IMR-90 (cell line): Measurements from ENCODE around the gene SLC44A2. TPM values are rescaled to one million over a fixed set of nuclear protein-coding genes. Genes with fewer than 3 reads are reported as not detected.

Experiments used
- ATAC-seq: fragments of 200-7000 bp; cut with Tn5 transposase; 2 replicates; pipeline ENCODE4 v1.9.1; 2020; ENCODE audit warnings: low read depth, mild to moderate bottlenecking, moderate library complexity
- BruUV-seq: library from RNA; stranded (reverse); fragments of 400-500 nt; replicated peaks from 2 replicates; lab custom pipeline; 2021; lab: Mats Ljungman, UMichigan
- CTCF ChIA-PET: fragments of 300-600 bp; formaldehyde crosslinking; extraction: SDS; loops from one replicate; lab custom pipeline; 2021; ENCODE audit warnings: antibody characterized with exemption; lab: Yijun Ruan, JAX
- POLR2A ChIA-PET: fragments of 300-600 bp; sonication (Branson Sonifier 250); formaldehyde crosslinking; loops from one replicate; lab custom pipeline; 2022; ENCODE audit warnings: antibody characterized with exemption; ENCODE audit not compliant: unreplicated experiment; lab: Charles Lee
- DNase-seq: peaks from one replicate; pipeline ENCODE4 v3.0.0; 2013
- H2AFZ ChIP-seq: replicated peaks from 2 replicates; pipeline ENCODE3; 2013; ENCODE audit warnings: low read length, mild to moderate bottlenecking; ENCODE audit not compliant: poor library complexity
- H2AK5ac ChIP-seq: 2 replicates; pipeline ENCODE4 v1.6.1; 2013; ENCODE audit warnings: low read depth, low read length, inconsistent platforms
- H2AK9ac ChIP-seq: replicated peaks from 2 replicates; pipeline ENCODE3; 2013; ENCODE audit warnings: mild to moderate bottlenecking, low read depth, low read length, moderate library complexity; ENCODE audit not compliant: poor library complexity
- H2BK120ac ChIP-seq: 2 replicates; pipeline ENCODE4 v1.6.1; 2013; ENCODE audit warnings: low read depth, low read length, inconsistent platforms
- H2BK15ac ChIP-seq: 3 replicates; pipeline ENCODE4 v1.6.1; 2013; ENCODE audit warnings: low read depth, low read length, inconsistent platforms
- H2BK20ac ChIP-seq: 2 replicates; pipeline ENCODE4 v1.6.1; 2013; ENCODE audit warnings: low read depth, mild to moderate bottlenecking, inconsistent platforms, low read length, moderate library complexity
- H2BK5ac ChIP-seq: 2 replicates; pipeline ENCODE4 v1.6.1; 2013; ENCODE audit warnings: mild to moderate bottlenecking, low read depth, low read length, inconsistent platforms; ENCODE audit not compliant: poor library complexity, severe bottlenecking
- H3K14ac ChIP-seq: replicated peaks from 2 replicates; pipeline ENCODE4 v1.6.1; 2013; ENCODE audit warnings: low read depth, low read length, inconsistent platforms
- H3K18ac ChIP-seq: 2 replicates; pipeline ENCODE4 v1.6.1; 2013; ENCODE audit warnings: low read depth, low read length, control low read depth
- H3K23ac ChIP-seq: 2 replicates; pipeline ENCODE4 v1.6.1; 2013; ENCODE audit warnings: low read depth, low read length, inconsistent platforms
- H3K27ac ChIP-seq: 2 replicates; pipeline ENCODE4 v1.5.1; 2013; ENCODE audit warnings: mild to moderate bottlenecking, control low read depth, low read length; ENCODE audit not compliant: insufficient read depth
- H3K27me3 ChIP-seq: 2 replicates; pipeline ENCODE4 v1.6.1; 2013; ENCODE audit warnings: low read length; ENCODE audit not compliant: control insufficient read depth, insufficient read depth
- H3K36me3 ChIP-seq: 2 replicates; pipeline ENCODE4 v1.6.1; 2013; ENCODE audit warnings: low read length, mixed read lengths; ENCODE audit not compliant: control insufficient read depth, insufficient read depth
- H3K4ac ChIP-seq: 2 replicates; pipeline ENCODE4 v1.6.1; 2013; ENCODE audit warnings: low read depth, low read length, inconsistent platforms
- H3K4me1 ChIP-seq: 2 replicates; pipeline ENCODE4 v1.6.1; 2013; ENCODE audit warnings: low read length, mixed read lengths; ENCODE audit not compliant: control insufficient read depth, insufficient read depth
- H3K4me2 ChIP-seq: 2 replicates; pipeline ENCODE4 v1.6.1; 2013; ENCODE audit warnings: low read depth, mild to moderate bottlenecking, control low read depth, low read length, moderate library complexity
- H3K4me3 ChIP-seq: 2 replicates; pipeline ENCODE4 v1.5.1; 2013; ENCODE audit warnings: low read depth, mild to moderate bottlenecking, control low read depth, low read length, moderate library complexity; ENCODE audit not compliant: insufficient read depth
- H3K56ac ChIP-seq: 2 replicates; pipeline ENCODE4 v1.6.1; 2013; ENCODE audit warnings: low read length, inconsistent platforms; ENCODE audit not compliant: insufficient read depth; ENCODE audit errors: extremely low read depth
- H3K79me1 ChIP-seq, 2 experiments: 2 replicates each; pipeline ENCODE4 v1.6.1; 2013; ENCODE audit warnings: low read length in 2 of 2, inconsistent platforms in 1 of 2, low read depth in 1 of 2
- H3K9ac ChIP-seq: 2 replicates; pipeline ENCODE4 v1.6.1; 2013; ENCODE audit warnings: low read depth, low read length, control low read depth
- H3K9me1 ChIP-seq: 2 replicates; pipeline ENCODE4 v1.6.1; 2013; ENCODE audit warnings: low read length, inconsistent platforms; ENCODE audit not compliant: insufficient read depth
- H3K9me3 ChIP-seq: 2 replicates; pipeline ENCODE4 v1.6.1; 2013; ENCODE audit warnings: low read length; ENCODE audit not compliant: control insufficient read depth, insufficient read depth
- H4K20me1 ChIP-seq: 2 replicates; pipeline ENCODE4 v1.6.1; 2013; ENCODE audit warnings: low read length, inconsistent platforms; ENCODE audit not compliant: insufficient read depth
- H4K5ac ChIP-seq: 2 replicates; pipeline ENCODE4 v1.6.1; 2013; ENCODE audit warnings: mild to moderate bottlenecking, low read depth, low read length, control low read depth
- H4K8ac ChIP-seq, 2 experiments: 2 replicates each; pipeline ENCODE4 v1.6.1; 2013; ENCODE audit warnings: low read depth in 2 of 2, low read length in 2 of 2, control low read depth in 1 of 2, inconsistent platforms in 1 of 2
- H4K91ac ChIP-seq: 2 replicates; pipeline ENCODE4 v1.6.1; 2013; ENCODE audit warnings: low read depth, low read length, inconsistent platforms; ENCODE audit not compliant: insufficient read depth
- BHLHE40 ChIP-seq: fragments of 150-350 bp; IDR thresholded peaks from 2 replicates; pipeline ENCODE4 v1.6.1; 2016; ENCODE audit warnings: mild to moderate bottlenecking, low read depth, low read length
- CEBPB ChIP-seq: IDR thresholded peaks from 2 replicates; pipeline ENCODE4 v1.6.1; 2012; ENCODE audit warnings: low read depth, low read length, improper control_type of control experiment
- CHD1 ChIP-seq: IDR thresholded peaks from 2 replicates; pipeline ENCODE4 v1.6.1; 2012; ENCODE audit warnings: low read depth, low read length, improper control_type of control experiment
- ELK1 ChIP-seq: fragments of 150-350 bp; IDR thresholded peaks from 2 replicates; pipeline ENCODE4 v1.6.1; 2016; ENCODE audit warnings: low read depth, mild to moderate bottlenecking, low read length, moderate library complexity, borderline replicate concordance
- FOS ChIP-seq: fragments of 150-350 bp; IDR thresholded peaks from 2 replicates; pipeline ENCODE4 v1.6.1; 2016; ENCODE audit warnings: low read depth, low read length
- MAFK ChIP-seq: IDR thresholded peaks from 2 replicates; pipeline ENCODE4 v1.6.1; 2012; ENCODE audit warnings: low read depth, low read length, improper control_type of control experiment
- MAZ ChIP-seq: IDR thresholded peaks from 2 replicates; pipeline ENCODE4 v1.6.1; 2012; ENCODE audit warnings: low read depth, mild to moderate bottlenecking, low read length, improper control_type of control experiment, moderate library complexity, borderline replicate concordance
- MXI1 ChIP-seq: IDR thresholded peaks from 2 replicates; pipeline ENCODE4 v1.6.1; 2012; ENCODE audit warnings: low read depth, mild to moderate bottlenecking, low read length, moderate library complexity, borderline replicate concordance
- NFE2L2 ChIP-seq: fragments of 150-350 bp; IDR thresholded peaks from 2 replicates; pipeline ENCODE4 v1.6.1; 2016; ENCODE audit warnings: low read depth, mild to moderate bottlenecking, low read length
- POLR2A ChIP-seq: IDR thresholded peaks from 2 replicates; pipeline ENCODE4 v1.6.1; 2012; ENCODE audit warnings: mild to moderate bottlenecking, low read depth, low read length
- RAD21 ChIP-seq: IDR thresholded peaks from 2 replicates; pipeline ENCODE4 v1.6.1; 2012; ENCODE audit warnings: low read length, improper control_type of control experiment
- RCOR1 ChIP-seq: IDR thresholded peaks from 2 replicates; pipeline ENCODE4 v1.6.1; 2012; ENCODE audit warnings: mild to moderate bottlenecking, low read length, improper control_type of control experiment; ENCODE audit not compliant: insufficient replicate concordance
- RFX5 ChIP-seq: IDR thresholded peaks from 2 replicates; pipeline ENCODE4 v1.8.0; 2012; ENCODE audit warnings: low read depth, mild to moderate bottlenecking, low read length, moderate library complexity
- SMC3 ChIP-seq: fragments of 150-350 bp; IDR thresholded peaks from 2 replicates; pipeline ENCODE4 v1.6.1; 2016; ENCODE audit warnings: low read depth, mild to moderate bottlenecking, antibody characterized with exemption, low read length, moderate library complexity
- WGBS, 2 experiments: methylation state at CpG; one replicate each; pipeline versions ENCODE4 v1.1.5 to v1.1.7; 2013; ENCODE audit warnings: missing lambda C conversion rate in 2 of 2; ENCODE audit not compliant: insufficient read length in 1 of 2; ENCODE audit errors: extremely low coverage in 2 of 2; 5-methylcytosine and 5-hydroxymethylcytosine counted together
- dilution Hi-C: fragments of 300-500 bp; cut with HindIII; formaldehyde crosslinking; loops from one replicate; pipeline ENCODE4 v1.14.3; 2018; ENCODE audit warnings: low sequenced_read_pairs; ENCODE audit not compliant: unreplicated experiment
- in situ Hi-C: fragments of 300-500 bp; cut with MboI; formaldehyde crosslinking; loops from 3 replicates; pipeline ENCODE4 v1.14.3; 2019; ENCODE audit warnings: low sequenced_read_pairs, inconsistent platforms, mixed read lengths
- intact Hi-C: fragments of 100-400 bp; cut with micrococcal nuclease; formaldehyde crosslinking; loops from 2 replicates; pipeline ENCODE4 v1.10.0; 2022
- polyA plus RNA-seq, 3 experiments: library from polyadenylated mRNA; depleted of rRNA; stranded (reverse); fragments of >200 nt; gene quantifications; 2 replicates each; pipeline ENCODE4 v1.2.3, GENCODE V29; 2012; ENCODE audit warnings: low replicate concordance in 1 of 3
- total RNA-seq: library from RNA; depleted of rRNA; stranded (reverse); fragments of >200 nt; gene quantifications from 2 replicates; pipeline ENCODE4 v1.2.3, GENCODE V29; 2012
- TF ChIP-seq, protein P1 (sequence below): fragments of 150-350 bp; IDR thresholded peaks from 2 replicates; pipeline ENCODE4 v1.6.1; 2017; ENCODE audit warnings: mild to moderate bottlenecking, antibody characterized with exemption, low read length, low read depth

SLC44A2 gene
- total and polyA plus RNA-seq, 2 of the 4 experiments (the other 2 are of a cell fraction) = 28.5 to 62.9 TPM

- H3K9me3 ChIP-seq = no peaks in the 10 kb centered on the region; the same call in 1 of the 2 replicates
- peak overlapping the region; percentile 71; the same call in 1 of the 2 replicates for H3K4me2 ChIP-seq
- BruUV-seq = no TSS peak
- no peak overlapping the region for H2BK20ac ChIP-seq
- H3K14ac ChIP-seq = no peak overlapping the region
- no peak overlapping the region for H2AK5ac ChIP-seq
- peak overlapping the region; percentile 87 for H2AFZ ChIP-seq
- peaks cover 10% of the 10 kb centered on the region for H3K4me1 ChIP-seq
- H3K18ac ChIP-seq = no peak overlapping the region
- H3K9me1 ChIP-seq = peaks cover 15% of the 10 kb centered on the region
- DNase-seq (no peak), ATAC-seq (no peak)
- H3K23ac ChIP-seq = no peak overlapping the region
- no peak overlapping the region for H2AK9ac ChIP-seq
- ChIA-PET CTCF (no interaction called here), POLR2A (interaction anchor here (0.5 to 1.0 kb wide), 2 partner anchors 10 to 16 kb away, joined by 3 to 4 read pairs; no protein-coding TSS in a partner anchor)
- H3K4ac ChIP-seq = no peak overlapping the region
- dilution Hi-C loops (no loop called here), intact Hi-C loops (no loop called here), in situ Hi-C loops (no loop called here)
- H2BK5ac ChIP-seq = no peak overlapping the region
- H4K8ac ChIP-seq = peak overlapping the region in 1 of 2 experiments; percentile 22; a peak in 1 of 4 replicates
- TF ChIP-seq MAFK (no peak), RAD21 (no peak), ELK1 (no peak), CHD1 (no peak), NFE2L2 (no peak), MXI1 (no peak), MAZ (no peak), CEBPB (no peak), SMC3 (no peak), BHLHE40 (no peak), RFX5 (no peak), FOS (no peak), RCOR1 (no peak), POLR2A (no peak)
- TF ChIP-seq, protein P1, sequence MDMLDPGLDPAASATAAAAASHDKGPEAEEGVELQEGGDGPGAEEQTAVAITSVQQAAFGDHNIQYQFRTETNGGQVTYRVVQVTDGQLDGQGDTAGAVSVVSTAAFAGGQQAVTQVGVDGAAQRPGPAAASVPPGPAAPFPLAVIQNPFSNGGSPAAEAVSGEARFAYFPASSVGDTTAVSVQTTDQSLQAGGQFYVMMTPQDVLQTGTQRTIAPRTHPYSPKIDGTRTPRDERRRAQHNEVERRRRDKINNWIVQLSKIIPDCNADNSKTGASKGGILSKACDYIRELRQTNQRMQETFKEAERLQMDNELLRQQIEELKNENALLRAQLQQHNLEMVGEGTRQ = no peak
- H3K9ac ChIP-seq = no peak overlapping the region
- peaks cover 1% of the 10 kb centered on the region; the same call in 1 of the 2 replicates for H3K36me3 ChIP-seq
- no peak overlapping the region for H3K27ac ChIP-seq
- H4K20me1 ChIP-seq = peaks cover 10% of the 10 kb centered on the region
- no peak overlapping the region for H2BK15ac ChIP-seq
- no peak overlapping the region for H4K91ac ChIP-seq
- peaks cover 12 to 41% of the 10 kb centered on the region in 2 experiments; a peak in 3 of 4 replicates for H3K79me1 ChIP-seq
- H2BK120ac ChIP-seq = no peak overlapping the region
- no peak overlapping the region for H3K56ac ChIP-seq
- WGBS, 2 experiments = no CpG with 5 or more reads among the region's 7 CpGs
- no peak overlapping the region for H4K5ac ChIP-seq
- H3K4me3 ChIP-seq = no peak overlapping the region
- H3K27me3 ChIP-seq = peaks cover 9% of the 10 kb centered on the region
Observed at GRCh38 chr19:10601999-10602329, 23.4 kb upstream of the SLC44A2 start.
